ENCODE measurements around the gene CLOCK.

CLOCK gene

DNA sequence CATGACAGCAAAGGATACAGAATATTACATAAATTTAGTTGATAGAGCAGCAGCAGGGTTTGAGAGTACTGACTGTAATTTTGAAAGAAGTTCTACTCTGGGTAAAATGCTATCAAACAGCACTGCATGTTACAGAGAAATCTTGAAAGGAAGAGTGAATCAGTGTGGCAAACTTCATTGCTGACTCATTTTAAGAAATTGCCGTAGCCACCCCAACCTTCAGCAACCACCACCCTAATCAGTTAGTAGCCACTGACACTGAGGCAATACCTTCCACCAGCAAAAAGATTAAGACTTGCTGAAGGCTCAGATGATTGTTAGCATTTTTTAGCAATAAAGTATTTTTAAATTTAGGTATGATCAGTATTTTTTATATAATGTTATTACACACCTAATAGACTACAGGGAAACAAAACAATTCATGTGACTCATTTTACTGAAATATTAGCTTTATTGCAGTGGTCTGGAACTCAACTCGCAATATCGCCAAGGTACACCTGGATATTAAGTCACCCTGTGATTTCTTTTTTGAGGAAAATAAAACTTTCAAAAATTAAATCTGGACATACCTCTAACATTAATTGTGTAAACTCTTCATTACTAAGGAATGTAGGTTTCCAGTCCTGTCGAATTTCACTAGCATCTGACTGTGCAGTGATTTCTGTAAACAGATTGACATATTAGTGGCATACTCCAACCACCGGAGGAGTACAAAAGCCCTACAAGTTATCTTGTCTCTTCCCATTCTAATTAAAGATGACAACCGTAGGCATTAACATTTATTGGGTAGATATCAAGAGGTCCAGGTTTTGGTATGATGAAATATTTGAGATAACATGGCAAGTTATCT is 71.1 kb downstream of the CLOCK start:
- no peak for DNase-seq

DNA sequence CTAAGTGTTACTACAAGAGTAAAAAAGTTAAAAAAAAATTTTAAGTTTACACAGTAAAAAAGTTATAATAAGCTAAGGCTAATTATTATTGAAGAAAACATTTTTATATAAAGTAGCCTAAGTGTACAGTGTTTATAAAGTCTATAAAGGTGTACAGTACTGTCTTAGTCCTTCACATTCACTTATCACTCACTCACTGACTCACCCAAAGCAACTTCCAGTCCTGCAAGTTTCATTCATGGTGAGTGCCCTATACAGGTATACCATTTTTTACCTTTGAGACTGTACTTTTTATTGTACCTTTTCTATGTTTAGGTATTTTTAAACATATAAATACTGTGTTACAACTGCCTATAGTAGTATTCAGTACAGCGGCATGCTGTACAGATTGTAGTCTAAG is 76.7 kb downstream of the CLOCK start:
- no peak for DNase-seq

DNA sequence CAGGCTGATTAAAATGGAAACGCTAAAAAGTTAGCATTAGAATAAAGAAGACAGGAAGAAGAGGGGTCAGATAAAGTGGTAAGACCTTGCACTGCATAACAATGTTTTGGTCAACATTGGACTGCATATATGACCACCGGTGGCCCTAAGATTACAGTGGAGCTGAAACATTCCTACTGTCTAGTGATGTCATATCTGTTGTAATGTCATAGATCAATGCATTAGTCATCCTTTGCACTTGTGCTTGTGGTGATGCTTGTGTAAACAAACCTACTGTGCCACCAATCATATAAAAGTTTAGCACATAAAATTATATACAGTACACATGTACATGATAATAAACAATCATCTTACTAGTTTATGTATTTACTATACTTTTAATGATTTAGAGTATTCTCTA is 78.0 kb downstream of the CLOCK start:
- no peak for DNase-seq

DNA sequence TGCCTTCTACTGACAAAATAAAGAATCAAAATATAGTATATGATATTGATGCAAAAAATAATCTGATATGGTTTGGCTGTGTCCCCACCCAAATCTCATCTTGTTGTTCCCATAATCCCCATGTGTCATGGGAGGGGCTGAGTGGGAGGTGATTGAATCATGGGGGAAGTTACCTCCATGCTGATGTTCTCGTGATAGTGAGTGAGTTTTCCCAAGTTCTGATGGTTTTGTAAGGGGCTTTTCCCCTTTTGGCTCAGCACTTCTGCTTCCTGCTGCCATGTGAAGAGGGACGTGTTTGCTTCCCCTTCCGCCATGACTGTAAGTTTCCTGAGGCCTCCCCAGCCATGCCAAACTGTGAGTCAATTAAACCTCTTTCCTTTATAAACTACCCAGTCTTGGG is 80.7 kb downstream of the CLOCK start:
- DNase-seq, result no peak

DNA sequence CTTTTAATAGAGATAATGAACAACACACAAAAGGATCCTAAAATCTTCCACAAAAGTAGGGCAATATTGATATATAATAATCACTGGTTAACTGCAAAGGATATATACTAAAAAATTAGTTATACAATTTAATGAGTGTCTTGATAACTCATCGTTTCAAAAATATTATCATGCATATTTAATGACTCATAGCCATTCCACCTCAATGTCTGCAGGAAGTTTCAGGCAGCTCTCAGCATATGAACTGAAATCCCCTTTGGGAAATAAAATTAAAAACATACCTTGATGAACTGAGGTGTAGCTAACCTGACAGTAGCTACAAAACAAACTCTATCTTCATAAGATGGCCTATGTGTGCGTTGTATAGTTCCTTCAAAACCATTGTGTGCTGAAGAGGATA is 88.1 kb downstream of the CLOCK start:
- DNase-seq, result no peak

DNA sequence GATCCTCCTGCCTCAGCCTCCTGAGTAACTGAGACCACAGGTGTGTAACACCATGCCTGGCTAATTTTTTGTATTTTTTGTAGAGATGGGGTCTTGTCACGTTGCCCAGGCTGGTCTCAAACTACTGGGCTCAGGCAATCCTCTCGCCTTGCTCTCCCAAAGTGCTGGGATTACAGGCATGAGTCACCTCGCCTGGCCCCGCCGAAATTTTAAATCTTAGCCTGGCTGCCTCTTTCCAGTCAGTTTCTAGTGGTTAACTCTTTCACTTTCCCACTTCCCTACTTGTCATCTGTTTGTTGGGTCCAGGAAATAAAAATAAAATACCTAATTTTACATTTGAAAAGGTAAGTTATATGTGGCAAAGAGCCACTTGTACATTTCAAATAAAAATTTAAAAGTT is 88.5 kb downstream of the CLOCK start:
- no peak for DNase-seq

DNA sequence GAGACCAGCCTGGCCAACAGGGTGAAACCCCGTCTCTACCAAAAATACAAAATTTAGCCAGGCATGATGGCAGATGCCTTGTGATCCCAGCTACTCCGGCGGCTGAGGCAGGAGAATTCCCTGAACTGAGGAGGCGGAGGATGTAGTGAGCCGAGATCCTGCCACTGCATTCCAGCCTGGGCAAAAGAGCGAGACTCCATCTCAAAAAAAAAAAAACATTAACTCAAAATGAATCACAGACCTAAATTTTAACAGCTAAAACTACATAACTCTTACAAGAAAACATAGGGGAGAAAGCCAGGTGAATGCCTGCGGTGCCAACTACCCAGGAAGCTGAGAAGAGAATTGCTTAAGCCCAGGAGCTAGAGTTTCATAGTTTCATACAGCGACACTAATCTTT is 96.1 kb downstream of the CLOCK start:
- DNase-seq, result no peak

DNA sequence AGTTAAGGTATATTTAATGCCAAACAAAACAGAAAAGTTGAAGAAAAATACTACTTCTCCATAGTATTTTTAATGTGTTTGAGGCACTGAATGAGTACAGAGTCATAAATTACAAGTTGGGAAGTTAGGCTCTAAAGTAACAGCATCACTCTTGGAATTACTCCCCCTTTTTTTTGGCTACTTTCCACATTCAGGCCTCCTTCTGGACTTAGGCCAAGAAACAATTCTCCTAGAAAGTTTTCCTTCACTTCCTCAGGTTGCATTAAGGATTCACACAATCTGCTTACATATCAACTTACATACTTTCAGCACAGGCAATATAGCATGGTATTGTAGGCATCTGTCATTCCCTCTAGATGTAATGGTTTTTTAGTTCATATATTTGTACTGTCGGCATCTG is 98.9 kb downstream of the CLOCK start:
- no peak for DNase-seq

DNA sequence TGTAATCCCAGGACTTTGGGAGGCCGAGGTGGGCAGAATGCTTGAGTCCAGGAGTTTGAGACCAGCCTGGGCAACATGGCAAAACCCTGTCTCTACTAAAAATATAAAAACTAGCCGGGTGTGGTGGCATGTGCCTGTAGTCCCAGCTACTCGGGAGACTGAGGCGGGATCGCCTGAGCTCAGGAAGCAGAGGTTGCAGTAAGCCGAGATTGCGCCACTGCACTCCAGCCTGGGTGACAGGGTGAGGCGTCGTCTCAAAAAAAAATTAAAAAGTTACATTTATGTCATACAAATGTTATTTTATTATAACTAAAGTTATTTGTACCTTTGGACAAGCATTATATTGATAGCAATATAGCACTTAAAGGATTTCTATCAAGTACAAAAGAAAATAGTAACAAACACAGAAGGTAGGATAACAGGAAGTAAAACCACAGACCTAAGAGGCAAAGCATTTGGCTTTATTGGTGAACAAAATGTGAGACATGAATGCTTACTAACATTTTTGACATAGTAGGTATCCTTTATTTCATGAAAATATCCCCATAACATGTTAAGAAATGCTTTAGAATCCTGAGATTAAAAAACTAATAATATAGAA is 99.5 kb downstream of the CLOCK start:
- DNase-seq, result no peak

DNA sequence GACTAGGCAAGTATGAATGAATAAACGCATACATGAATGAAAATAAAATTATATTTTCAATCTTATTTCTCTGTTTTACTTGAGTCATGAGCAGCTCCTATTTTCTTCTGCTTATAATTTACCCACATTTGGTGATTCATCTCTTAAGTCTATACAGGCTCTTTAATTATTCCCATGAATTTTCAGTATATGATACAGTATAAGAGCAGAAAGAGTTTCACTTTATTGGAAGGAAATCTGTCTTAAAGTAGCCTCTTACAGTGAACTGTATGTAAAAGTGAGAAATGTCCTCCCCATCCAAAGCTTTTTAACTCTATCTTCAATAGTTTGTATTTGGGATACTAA is 100.2 kb downstream of the CLOCK start:
- no peak for DNase-seq

DNA sequence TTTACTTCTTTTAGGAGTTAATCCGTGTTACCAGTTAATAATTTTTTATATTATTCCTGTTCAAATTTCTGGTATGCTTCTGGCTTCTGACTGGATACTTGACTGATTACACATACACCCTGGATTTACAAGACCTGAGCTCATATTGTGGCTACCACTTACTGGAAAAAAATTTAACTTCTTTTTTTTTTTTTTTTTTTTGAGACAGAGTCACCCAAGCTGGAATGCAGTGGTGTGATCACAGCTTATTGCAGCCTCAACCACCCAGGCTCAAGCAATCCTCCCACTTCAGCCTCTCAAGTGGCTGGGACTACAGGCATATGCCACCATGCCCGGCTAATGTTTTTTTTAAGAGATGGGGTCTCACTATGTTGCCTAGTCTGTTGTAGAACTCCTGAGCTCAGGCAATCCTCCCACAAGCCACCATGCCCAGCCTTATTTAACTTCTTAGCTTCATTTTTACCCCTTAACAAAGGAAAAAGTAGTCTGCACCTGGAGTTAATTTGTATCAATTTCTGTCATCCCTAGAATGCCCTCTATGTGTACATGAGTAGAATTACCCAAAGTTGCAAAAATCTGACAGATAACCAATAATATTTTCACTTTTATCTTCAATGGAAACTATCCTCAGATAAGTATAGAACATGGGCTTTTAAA is 100.7 kb downstream of the CLOCK start:
- no peak for DNase-seq

DNA sequence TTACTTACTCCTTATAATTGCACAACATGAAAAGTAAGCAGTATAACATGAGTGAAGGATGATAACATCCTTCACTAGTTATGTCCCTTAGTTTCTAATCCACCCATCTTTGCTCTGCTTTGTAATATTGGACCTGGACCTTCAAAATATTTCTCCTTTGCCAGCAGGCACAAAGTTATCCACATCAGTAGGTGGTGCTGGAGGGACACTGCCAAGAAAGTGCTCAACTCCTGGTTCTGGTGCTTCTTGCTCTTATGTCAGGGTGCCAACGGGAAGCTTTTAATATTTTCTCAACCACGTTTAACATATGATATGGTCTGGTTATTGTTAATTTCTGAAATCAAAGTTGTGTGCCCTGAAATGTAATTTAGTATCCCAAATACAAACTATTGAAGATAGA is 101.9 kb downstream of the CLOCK start:
- DNase-seq, result no peak

DNA sequence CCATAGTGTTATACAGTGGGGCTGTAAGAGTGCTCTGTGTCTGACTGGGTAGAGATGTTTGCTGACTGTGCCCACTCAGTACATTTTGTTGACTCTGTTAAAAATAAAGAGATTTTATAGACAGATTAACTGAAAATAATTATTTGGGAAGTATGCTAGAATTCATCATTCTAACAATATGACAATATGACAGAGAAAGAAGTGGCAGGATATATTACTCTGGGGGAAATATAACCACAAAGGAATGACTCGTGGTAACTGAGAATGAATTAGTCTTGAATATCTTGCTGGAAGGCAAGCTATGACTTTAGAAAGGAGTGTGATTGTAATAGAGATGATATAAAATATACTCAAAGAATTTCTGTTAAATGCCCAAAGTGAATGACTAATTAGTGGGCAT is 104.2 kb downstream of the CLOCK start:
- DNase-seq, result no peak

DNA sequence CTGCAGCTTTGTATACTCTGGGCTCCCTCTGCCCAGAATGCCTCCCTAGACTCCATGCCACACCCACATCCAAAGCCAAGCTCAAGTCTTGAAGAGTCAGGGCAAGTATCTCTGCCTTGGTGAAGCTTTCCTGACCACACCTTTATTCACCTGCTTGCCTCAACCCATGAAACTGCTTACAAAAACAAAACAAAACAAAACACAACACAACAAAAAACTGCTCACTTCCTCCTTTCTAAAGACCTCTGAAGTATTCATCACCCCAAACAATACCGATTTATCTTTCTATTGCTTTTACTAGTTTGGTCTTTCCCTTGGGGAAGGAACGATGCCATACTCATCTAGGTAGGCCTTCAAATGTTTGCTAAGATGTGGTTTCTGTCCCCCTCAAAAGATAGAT is 105.9 kb downstream of the CLOCK start:
- no peak for DNase-seq

DNA sequence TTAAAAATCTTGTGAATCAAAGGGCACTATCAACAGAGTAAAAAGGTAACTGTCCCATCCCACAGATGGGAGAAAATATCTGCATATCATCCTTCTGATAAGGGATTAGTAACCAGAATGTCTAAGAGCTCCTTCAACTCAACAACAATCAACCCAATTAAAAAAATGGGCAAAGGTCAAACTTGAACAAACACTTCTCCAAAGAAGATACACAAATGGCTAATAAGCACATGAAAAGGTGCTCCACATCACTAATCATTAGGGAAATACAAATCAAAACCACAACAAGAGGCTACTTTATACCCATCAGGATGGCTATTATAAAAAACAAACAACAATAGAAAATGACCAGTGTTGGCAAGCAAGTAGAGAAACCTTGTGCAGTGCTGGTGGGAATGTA is 107.7 kb downstream of the CLOCK start:
- no peak for DNase-seq

DNA sequence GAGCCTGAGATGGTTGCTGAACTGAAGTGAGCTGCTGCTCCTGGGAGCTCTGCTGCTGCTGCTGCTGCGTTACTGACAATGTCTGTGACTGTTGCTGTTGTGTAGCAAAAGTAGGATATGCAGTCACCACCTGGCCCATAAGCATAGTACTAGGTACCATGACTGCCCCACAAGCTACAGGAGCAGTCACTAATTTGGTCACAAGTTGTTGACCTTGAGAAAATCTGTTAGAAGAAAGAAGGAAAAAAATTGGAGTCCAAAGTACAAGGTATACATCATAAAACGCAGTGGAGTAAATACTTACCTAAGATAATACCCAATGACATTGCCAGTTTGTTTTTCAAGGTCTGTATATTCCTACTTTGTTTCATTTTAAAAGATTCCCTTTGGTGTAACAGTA is 108.4 kb downstream of the CLOCK start:
- no peak for DNase-seq

DNA sequence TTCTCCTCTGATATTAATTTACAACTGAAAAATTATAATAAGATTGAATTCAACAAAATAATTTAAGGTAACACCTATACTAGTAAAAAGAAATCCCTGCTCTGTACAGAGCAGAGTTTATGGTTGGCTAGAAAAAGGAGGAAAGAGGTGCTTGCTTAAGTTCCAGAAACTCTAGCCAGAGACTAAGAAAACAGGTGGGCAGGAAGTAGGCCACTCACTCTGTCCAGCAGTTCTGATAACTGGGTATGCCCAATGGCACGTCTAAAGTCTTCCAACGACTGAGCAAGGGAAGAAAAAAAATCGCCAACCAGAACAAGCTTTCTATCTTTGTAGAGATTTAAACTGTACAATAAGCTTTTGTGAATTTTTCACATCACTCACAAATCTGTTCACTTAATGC is 108.9 kb downstream of the CLOCK start:
- no peak for DNase-seq

DNA sequence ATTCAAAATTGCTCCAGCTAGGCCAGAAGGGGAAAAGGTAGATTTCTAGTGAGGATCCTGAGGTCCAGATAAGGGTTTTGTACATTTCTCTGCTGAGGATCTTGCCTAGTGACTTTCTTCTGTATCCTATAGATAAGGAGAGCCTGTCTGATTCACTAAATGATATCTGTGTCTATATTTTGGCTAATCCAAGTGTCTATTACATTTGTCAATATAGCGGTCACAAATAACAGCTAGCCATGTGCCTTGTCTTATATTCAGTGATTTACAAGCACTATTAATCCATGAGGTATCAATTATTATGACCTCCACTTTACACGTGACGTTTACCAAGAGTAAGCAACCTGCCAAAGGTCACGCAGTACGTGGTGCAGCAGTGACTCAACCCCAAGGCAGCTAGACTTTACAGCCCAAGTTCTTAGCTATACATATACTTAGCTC is 109.3 kb downstream of the CLOCK start:
- no peak for DNase-seq

DNA sequence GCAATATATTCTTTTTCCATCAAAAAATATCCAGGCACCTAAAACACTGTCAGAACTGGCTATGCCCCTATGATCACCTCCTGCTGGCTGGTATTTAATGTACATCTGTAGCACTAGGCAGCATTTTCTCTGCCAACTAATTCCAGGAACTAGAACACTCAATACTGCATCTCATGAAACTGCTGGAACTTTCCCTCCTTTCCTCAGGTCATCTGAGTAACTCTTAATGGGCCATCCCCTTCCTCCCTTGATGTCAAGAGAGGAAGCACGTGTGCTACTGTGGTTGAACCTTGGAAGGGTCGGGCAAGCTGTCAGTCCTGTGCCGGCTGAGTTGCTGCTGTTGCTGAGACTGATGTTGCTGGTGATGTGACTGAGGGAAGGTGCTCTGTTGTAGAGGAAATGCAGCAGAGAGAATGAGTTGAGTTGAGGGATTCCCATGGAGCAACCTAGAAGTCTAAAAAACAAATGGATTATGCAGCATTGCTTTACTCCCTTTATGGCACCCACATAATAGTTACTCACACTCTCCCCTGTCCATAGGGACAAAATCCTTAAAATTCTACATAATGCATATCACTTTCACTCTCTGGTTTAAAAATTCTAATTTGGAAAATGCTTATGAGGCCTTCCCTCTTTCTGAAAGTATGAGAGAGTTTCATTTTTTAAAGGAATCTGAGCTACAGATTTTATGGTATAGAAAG is 111.4 kb downstream of the CLOCK start:
- no peak for DNase-seq

DNA sequence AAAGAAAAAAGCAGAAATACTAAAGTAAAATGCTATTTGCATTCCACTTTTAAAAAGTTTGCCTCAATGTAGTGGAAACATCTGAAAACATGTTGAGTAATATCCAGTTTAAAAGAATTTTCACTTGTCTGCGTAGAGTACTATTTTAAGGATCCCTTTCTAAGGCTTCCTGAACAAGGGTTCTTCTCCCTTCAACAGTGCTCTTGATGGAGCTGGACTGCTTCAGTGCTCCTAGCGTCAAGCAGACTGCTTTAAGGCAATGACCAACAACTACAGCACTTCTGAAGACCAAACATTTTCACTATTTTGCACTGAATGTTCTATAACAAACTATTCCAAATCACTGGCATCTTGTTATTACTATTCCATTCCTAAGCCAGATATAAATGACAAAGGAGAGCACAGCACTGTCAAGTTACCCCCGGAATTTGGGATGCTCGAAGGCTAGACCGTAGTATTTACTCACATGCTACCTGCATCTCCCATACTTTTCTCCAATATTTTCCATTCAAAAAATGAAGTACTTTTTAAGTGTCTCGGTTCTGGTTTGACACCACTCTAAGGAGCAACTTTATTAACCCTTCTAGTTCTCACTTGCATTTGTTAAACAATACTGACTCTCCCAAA is 114.9 kb downstream of the CLOCK start:
- DNase-seq, result no peak

DNA sequence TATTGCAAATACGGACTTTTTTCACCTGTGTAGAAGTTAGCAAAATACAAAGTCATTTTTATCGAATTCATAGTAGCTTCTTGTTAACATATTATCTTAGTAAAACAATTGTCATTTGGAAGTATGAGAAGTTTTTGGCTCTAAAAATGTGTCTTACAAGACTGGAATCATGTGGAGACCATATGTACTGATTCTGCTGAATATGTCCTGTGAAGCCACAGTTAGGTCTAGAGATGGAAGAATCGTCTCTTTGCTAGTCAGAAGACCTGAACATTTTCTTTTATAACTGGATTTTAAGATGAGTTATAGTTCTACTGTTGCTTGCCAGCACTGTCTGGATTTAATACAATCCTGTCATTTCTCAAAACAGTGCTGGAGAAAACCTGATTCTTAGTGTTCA is 121.9 kb downstream of the CLOCK start:
- no peak for DNase-seq

DNA sequence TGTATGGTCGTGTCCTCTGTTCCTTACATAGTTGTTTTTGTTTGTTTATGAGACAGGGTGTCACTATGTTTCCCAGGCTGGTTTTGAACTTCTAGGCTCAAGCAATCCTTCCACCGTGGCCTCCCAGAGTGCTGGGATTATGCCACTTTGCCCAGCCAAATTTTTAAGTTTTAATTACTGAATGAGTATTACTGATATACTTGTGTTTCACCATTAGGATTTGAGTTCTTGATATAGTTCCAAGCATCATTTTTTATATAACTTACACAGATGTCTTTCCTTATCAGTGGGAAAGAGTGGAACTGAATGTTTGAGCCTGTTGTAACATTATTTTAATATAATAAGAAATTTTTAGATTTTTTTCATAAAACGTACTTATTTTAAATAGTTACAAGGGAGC is 130.5 kb downstream of the CLOCK start:
- DNase-seq, result no peak

DNA sequence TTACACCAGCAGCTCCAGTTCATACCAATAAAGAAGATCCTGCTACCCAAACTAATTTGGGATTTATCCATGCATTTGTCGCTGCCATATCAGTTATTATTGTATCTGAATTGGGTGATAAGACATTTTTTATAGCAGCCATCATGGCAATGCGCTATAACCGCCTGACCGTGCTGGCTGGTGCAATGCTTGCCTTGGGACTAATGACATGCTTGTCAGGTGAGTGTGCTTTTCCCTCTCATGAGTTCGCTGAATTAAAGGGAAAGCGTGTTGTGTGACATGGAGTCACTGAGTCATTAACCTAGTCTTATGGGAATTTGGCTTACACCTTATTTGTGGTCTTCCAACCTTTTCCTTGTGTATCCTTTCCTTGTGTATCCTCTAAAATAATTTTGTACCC is 135.1 kb downstream of the CLOCK start:
- no peak for DNase-seq
